GM21390 (cell line): ENCODE results near the gene TRAIP.
"Not testable (repeated sequence)": the region's sequence is repeated elsewhere in the genome, so short reads cannot be mapped to it uniquely, and the experiment has no call there.

Experiments
- ATAC-seq: cut with Tn5 transposase; IDR thresholded peaks from one replicate; pipeline ENCODE4 v1.9.1; 2021; ENCODE audit not compliant: unreplicated experiment

TRAIP gene

GRCh38 chr3:49831341-49831740 lies 25.0 kb downstream of the TRAIP start:
- no peak for ATAC-seq

- no peak for ATAC-seq
These were observed 30.3 kb downstream of the TRAIP start for GRCh38 chr3:49826016-49826415.

GRCh38 chr3:49823131-49823530 lies 33.2 kb downstream of the TRAIP start:
- not testable (repeated sequence) for ATAC-seq

- peak; percentile 75 for ATAC-seq
These were observed 42.7 kb downstream of the TRAIP start, which contains the start of gene UBA7 for GRCh38 chr3:49813497-49814174. TSS of gene UBA7 (minus strand) at chr3:49813953. CDS start at chr3:49813787, 166 bp downstream.

- ATAC-seq, result no peak
These were observed 43.4 kb downstream of the TRAIP start for GRCh38 chr3:49812916-49813496.

- no peak for ATAC-seq
These were observed 48.8 kb downstream of the TRAIP start for GRCh38 chr3:49807431-49808114.

- ATAC-seq, result no peak
These were observed 49.5 kb downstream of the TRAIP start for GRCh38 chr3:49806850-49807249.

GRCh38 chr3:49805897-49806701 lies 50.3 kb downstream of the TRAIP start:
- no peak for ATAC-seq

GRCh38 chr3:49805367-49805782 lies 51.0 kb downstream of the TRAIP start:
- ATAC-seq, result no peak

GRCh38 chr3:49804141-49805041 lies 52.0 kb downstream of the TRAIP start:
- ATAC-seq, result no peak

- ATAC-seq, result peak; percentile 7
These were observed 52.8 kb downstream of the TRAIP start for GRCh38 chr3:49803465-49804140.

GRCh38 chr3:49802719-49803464 lies 53.5 kb downstream of the TRAIP start, which contains the start of gene INKA1:
TSS of gene INKA1 (plus strand) at chr3:49803261. CDS start at chr3:49803393, 132 bp downstream.
- ATAC-seq, result peak; percentile 58

- ATAC-seq, result no peak
These were observed 55.2 kb downstream of the TRAIP start for GRCh38 chr3:49801160-49801559.

- ATAC-seq, result no peak
These were observed 56.6 kb downstream of the TRAIP start, which contains the start of gene CDHR4 for GRCh38 chr3:49799761-49800160. TSS of gene CDHR4 (minus strand) at chr3:49799873. CDS start at chr3:49799812, 61 bp downstream.

- ATAC-seq, result no peak
These were observed 57.3 kb downstream of the TRAIP start for GRCh38 chr3:49799105-49799504.

GRCh38 chr3:49794926-49795905 lies 61.1 kb downstream of the TRAIP start:
- ATAC-seq, result no peak

GRCh38 chr3:49794431-49794830 lies 61.9 kb downstream of the TRAIP start:
- no peak for ATAC-seq
